ENCODE measurements around the gene MEIS2.
A peak's percentile ranks its signal among the peaks of the same experiment; 100 is the strongest.

MEIS2 gene

DNA sequence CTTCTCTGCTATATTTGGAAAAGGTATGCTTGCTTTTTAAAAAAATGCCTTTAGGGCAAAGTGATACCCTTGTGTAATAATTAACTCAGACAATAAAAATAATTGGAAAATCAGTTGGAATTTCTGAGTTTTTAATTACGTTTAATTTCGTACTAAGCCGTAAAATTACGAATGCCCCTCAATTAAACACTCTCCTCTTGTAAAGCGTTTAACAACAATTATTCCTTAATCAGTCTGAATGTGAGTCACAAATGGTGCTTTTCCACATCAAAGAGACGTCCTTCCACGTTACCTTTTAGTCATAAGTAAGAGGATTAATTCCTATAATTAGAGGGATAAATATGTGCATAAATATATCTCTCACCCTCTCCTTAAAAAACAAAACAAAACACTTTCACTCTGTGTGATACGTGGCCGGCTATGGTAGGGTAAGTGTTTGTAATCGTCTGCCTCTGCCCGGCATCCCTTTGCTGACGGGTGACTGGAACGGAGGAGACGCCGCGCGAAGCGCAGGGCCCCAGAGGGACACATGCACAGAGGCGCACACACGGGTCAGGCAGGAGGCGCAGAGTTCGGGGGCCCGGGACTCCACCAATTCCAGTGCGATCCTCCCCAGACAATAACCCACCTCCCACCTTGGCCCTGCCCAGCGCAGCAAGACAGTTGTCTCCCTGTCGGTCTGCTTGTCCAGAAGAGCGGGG is 9.7 kb upstream of the MEIS2 start:
- Histone ChIP-seq H3K9ac (ENCODE audit: low read length) (peak overlapping the region; percentile 49), H3K4me1 (ENCODE audit: control insufficient read depth, insufficient read depth, low read length) (peaks cover 16% of the 10 kb centered on the region), H3K36me3 (ENCODE audit: control insufficient read depth, insufficient read depth, low read length) (no peaks in the 10 kb centered on the region), H3K27me3 (ENCODE audit: control insufficient read depth, insufficient read depth, low read length) (peaks cover 15% of the 10 kb centered on the region), H3K4me3 (ENCODE audit: low read length) (peak overlapping the region; percentile 53), H3K27ac (ENCODE audit: low read depth, low read length) (peak overlapping the region; percentile 99)

DNA sequence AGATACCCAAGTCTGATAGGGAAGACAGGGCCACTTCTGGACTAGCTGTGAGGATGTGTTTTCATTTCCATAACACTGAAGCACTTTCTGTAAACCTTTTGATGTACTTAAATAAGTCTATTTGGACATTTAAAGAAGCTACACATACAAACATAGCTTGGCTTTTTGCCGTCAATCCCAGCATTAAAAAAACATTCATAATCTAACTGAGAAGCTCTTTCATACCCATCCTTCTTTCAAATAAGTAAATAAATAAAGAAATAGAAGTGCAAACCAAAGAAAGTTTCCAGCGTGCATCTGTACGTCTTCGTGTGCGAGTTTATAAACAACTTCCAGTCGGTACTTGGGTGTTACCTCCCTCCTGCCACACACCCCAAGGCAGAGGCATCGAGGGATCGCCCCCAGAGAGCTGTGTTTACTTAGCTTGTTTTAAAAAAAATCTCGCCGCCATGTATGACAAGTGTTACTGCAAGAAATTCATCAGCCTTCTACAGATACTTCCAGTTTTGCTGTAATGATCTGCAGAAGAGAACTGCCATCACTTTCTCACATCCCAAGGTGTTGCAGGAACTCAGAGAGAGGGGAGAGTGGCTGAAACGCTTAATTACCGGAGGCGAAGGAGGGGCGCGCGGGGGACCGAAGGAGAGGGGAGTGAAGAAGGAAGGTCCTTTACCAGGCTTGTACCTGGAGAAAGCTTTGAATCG is 9.0 kb upstream of the MEIS2 start:
- H3K27me3 ChIP-seq (ENCODE audit: control insufficient read depth, insufficient read depth, low read length), result peaks cover 18% of the 10 kb centered on the region
- H3K4me3 ChIP-seq (ENCODE audit: low read length), result peak overlapping the region; percentile 53
- peak overlapping the region; percentile 49 for H3K9ac ChIP-seq (ENCODE audit: low read length)
- H3K4me1 ChIP-seq (ENCODE audit: control insufficient read depth, insufficient read depth, low read length), result peaks cover 16% of the 10 kb centered on the region
- H3K27ac ChIP-seq (ENCODE audit: low read depth, low read length), result peak overlapping the region; percentile 99
- no peaks in the 10 kb centered on the region for H3K36me3 ChIP-seq (ENCODE audit: control insufficient read depth, insufficient read depth, low read length)

GRCh38 chr15:37108381-37109167 is 8.2 kb upstream of the MEIS2 start:
- Histone ChIP-seq H3K4me3 (ENCODE audit: low read length) (peak overlapping the region; percentile 53), H3K27ac (ENCODE audit: low read depth, low read length) (peak overlapping the region; percentile 99)

GRCh38 chr15:37107744-37108380 is 7.5 kb upstream of the MEIS2 start:
- peaks cover 18% of the 10 kb centered on the region for H3K27me3 ChIP-seq (ENCODE audit: control insufficient read depth, insufficient read depth, low read length)
- H3K4me1 ChIP-seq (ENCODE audit: control insufficient read depth, insufficient read depth, low read length), result peaks cover 16% of the 10 kb centered on the region
- no peak overlapping the region for H3K9ac ChIP-seq (ENCODE audit: low read length)
- H3K27ac ChIP-seq (ENCODE audit: low read depth, low read length), result peak overlapping the region; percentile 99
- peak overlapping the region; percentile 50 for H3K4me3 ChIP-seq (ENCODE audit: low read length)
- no peaks in the 10 kb centered on the region for H3K36me3 ChIP-seq (ENCODE audit: control insufficient read depth, insufficient read depth, low read length)

More at GRCh38 chr15:37108381-37109167, 8.2 kb upstream of the MEIS2 start:
- Histone ChIP-seq H3K4me1 (ENCODE audit: control insufficient read depth, insufficient read depth, low read length) (peaks cover 16% of the 10 kb centered on the region), H3K27me3 (ENCODE audit: control insufficient read depth, insufficient read depth, low read length) (peaks cover 18% of the 10 kb centered on the region), H3K9ac (ENCODE audit: low read length) (no peak overlapping the region), H3K36me3 (ENCODE audit: control insufficient read depth, insufficient read depth, low read length) (no peaks in the 10 kb centered on the region)

GRCh38 chr15:37107071-37107743 is 6.9 kb upstream of the MEIS2 start:
- H3K27me3 ChIP-seq (ENCODE audit: control insufficient read depth, insufficient read depth, low read length), result peaks cover 18% of the 10 kb centered on the region

DNA sequence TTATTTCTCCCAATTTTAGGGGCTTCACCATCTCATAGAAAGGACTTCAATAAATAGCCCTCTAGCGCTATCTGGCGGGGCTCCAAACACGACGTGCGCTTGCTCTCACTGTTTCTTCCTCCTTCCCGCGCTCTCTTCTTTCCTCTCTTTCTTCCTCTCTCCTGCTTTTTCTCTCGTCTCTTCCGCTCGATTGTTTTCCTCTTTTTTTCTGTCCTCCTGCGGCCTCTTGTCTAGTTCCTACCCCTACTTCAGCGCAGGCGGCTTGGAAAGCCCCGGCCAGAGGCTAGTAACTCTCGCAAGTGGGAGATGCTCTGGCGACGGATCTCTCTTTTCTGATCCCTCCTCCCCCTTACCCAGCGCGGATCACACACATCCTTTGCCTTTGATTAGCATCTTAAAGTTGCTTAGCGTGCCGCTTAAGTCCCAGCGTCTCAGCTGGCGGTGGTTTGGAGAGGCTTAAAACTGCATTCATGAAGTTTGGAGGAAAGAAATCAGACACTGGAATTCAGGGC is 6.2 kb upstream of the MEIS2 start:
- peak overlapping the region; percentile 99 for H3K27ac ChIP-seq (ENCODE audit: low read depth, low read length)
- peaks cover 6% of the 10 kb centered on the region for H3K4me1 ChIP-seq (ENCODE audit: control insufficient read depth, insufficient read depth, low read length)
- H3K27me3 ChIP-seq (ENCODE audit: control insufficient read depth, insufficient read depth, low read length), result peaks cover 18% of the 10 kb centered on the region
- H3K9ac ChIP-seq (ENCODE audit: low read length), result peak overlapping the region; percentile 65
- no peaks in the 10 kb centered on the region for H3K36me3 ChIP-seq (ENCODE audit: control insufficient read depth, insufficient read depth, low read length)
- H3K4me3 ChIP-seq (ENCODE audit: low read length), result peak overlapping the region; percentile 56

More at GRCh38 chr15:37107071-37107743, 6.9 kb upstream of the MEIS2 start:
- Histone ChIP-seq H3K36me3 (ENCODE audit: control insufficient read depth, insufficient read depth, low read length) (no peaks in the 10 kb centered on the region), H3K9ac (ENCODE audit: low read length) (no peak overlapping the region), H3K4me1 (ENCODE audit: control insufficient read depth, insufficient read depth, low read length) (peaks cover 11% of the 10 kb centered on the region), H3K27ac (ENCODE audit: low read depth, low read length) (peak overlapping the region; percentile 99), H3K4me3 (ENCODE audit: low read length) (peak overlapping the region; percentile 50)

- Histone ChIP-seq H3K27me3 (ENCODE audit: control insufficient read depth, insufficient read depth, low read length) (peaks cover 17% of the 10 kb centered on the region), H3K36me3 (ENCODE audit: control insufficient read depth, insufficient read depth, low read length) (no peaks in the 10 kb centered on the region), H3K4me3 (ENCODE audit: low read length) (peak overlapping the region; percentile 56), H3K27ac (ENCODE audit: low read depth, low read length) (peak overlapping the region; percentile 99), H3K9ac (ENCODE audit: low read length) (no peak overlapping the region), H3K4me1 (ENCODE audit: control insufficient read depth, insufficient read depth, low read length) (peaks cover 4% of the 10 kb centered on the region)
These were observed 5.5 kb upstream of the MEIS2 start for GRCh38 chr15:37105889-37106288.

- Histone ChIP-seq H3K9ac (ENCODE audit: low read length) (no peak overlapping the region), H3K27ac (ENCODE audit: low read depth, low read length) (peak overlapping the region; percentile 99)
These were observed 4.7 kb upstream of the MEIS2 start for GRCh38 chr15:37105029-37105428.

GRCh38 chr15:37104424-37104981 is 4.2 kb upstream of the MEIS2 start:
- H3K4me1 ChIP-seq (ENCODE audit: control insufficient read depth, insufficient read depth, low read length), result peaks cover 4% of the 10 kb centered on the region
- H3K36me3 ChIP-seq (ENCODE audit: control insufficient read depth, insufficient read depth, low read length), result no peaks in the 10 kb centered on the region
- H3K27ac ChIP-seq (ENCODE audit: low read depth, low read length), result peak overlapping the region; percentile 99
- H3K27me3 ChIP-seq (ENCODE audit: control insufficient read depth, insufficient read depth, low read length), result peaks cover 8% of the 10 kb centered on the region
- H3K4me3 ChIP-seq (ENCODE audit: low read length), result peak overlapping the region; percentile 67
- peak overlapping the region; percentile 40 for H3K9ac ChIP-seq (ENCODE audit: low read length)

More at GRCh38 chr15:37105029-37105428, 4.7 kb upstream of the MEIS2 start:
- Histone ChIP-seq H3K27me3 (ENCODE audit: control insufficient read depth, insufficient read depth, low read length) (peaks cover 10% of the 10 kb centered on the region), H3K4me1 (ENCODE audit: control insufficient read depth, insufficient read depth, low read length) (peaks cover 4% of the 10 kb centered on the region), H3K4me3 (ENCODE audit: low read length) (no peak overlapping the region), H3K36me3 (ENCODE audit: control insufficient read depth, insufficient read depth, low read length) (no peaks in the 10 kb centered on the region)

- H3K36me3 ChIP-seq (ENCODE audit: control insufficient read depth, insufficient read depth, low read length), result no peaks in the 10 kb centered on the region
- H3K27me3 ChIP-seq (ENCODE audit: control insufficient read depth, insufficient read depth, low read length), result peaks cover 9% of the 10 kb centered on the region
- peaks cover 4% of the 10 kb centered on the region for H3K4me1 ChIP-seq (ENCODE audit: control insufficient read depth, insufficient read depth, low read length)
- H3K4me3 ChIP-seq (ENCODE audit: low read length), result peak overlapping the region; percentile 83
- peak overlapping the region; percentile 40 for H3K9ac ChIP-seq (ENCODE audit: low read length)
- peak overlapping the region; percentile 99 for H3K27ac ChIP-seq (ENCODE audit: low read depth, low read length)
These were observed 3.4 kb upstream of the MEIS2 start for GRCh38 chr15:37103475-37104423.
